Measurements from ENCODE around the gene DPYD.

Gene DPYD

GRCh38 chr1:97427371-97427770 is 493.5 kb downstream of the DPYD start:
- DNase-seq (ENCODE audit: low read depth) = no peak
- TF ChIP-seq CTCF (conservative IDR thresholded peaks at IDR 0.05; ENCODE audit: low read length) = no peak
- no peak overlapping the region for H3K4me3 ChIP-seq (ENCODE audit: low read length)

- no peak overlapping the region for H3K4me3 ChIP-seq (ENCODE audit: low read length)
- DNase-seq (ENCODE audit: low read depth) = no peak
- TF ChIP-seq CTCF (conservative IDR thresholded peaks at IDR 0.05; ENCODE audit: low read length) = no peak
These were observed 496.6 kb downstream of the DPYD start for GRCh38 chr1:97424209-97424608.

GRCh38 chr1:97423403-97423802 is 497.4 kb downstream of the DPYD start:
- no peak for TF ChIP-seq CTCF (conservative IDR thresholded peaks at IDR 0.05; ENCODE audit: low read length)
- no peak for DNase-seq (ENCODE audit: low read depth)
- H3K4me3 ChIP-seq (ENCODE audit: low read length) = no peak overlapping the region

GRCh38 chr1:97417661-97418060 is 503.2 kb downstream of the DPYD start:
- no peak for TF ChIP-seq CTCF (conservative IDR thresholded peaks at IDR 0.05; ENCODE audit: low read length)
- no peak overlapping the region for H3K4me3 ChIP-seq (ENCODE audit: low read length)
- DNase-seq (ENCODE audit: low read depth) = no peak

- TF ChIP-seq CTCF (conservative IDR thresholded peaks at IDR 0.05; ENCODE audit: low read length) = no peak
- no peak for DNase-seq (ENCODE audit: low read depth)
- no peak overlapping the region for H3K4me3 ChIP-seq (ENCODE audit: low read length)
These were observed 506.0 kb downstream of the DPYD start for GRCh38 chr1:97414682-97415312.

GRCh38 chr1:97412737-97413136 is 508.1 kb downstream of the DPYD start:
- TF ChIP-seq CTCF (conservative IDR thresholded peaks at IDR 0.05; ENCODE audit: low read length) = no peak
- no peak overlapping the region for H3K4me3 ChIP-seq (ENCODE audit: low read length)
- DNase-seq (ENCODE audit: low read depth) = peak; percentile 9

- DNase-seq (ENCODE audit: low read depth) = peak; percentile 69
- no peak overlapping the region for H3K4me3 ChIP-seq (ENCODE audit: low read length)
- no peak for TF ChIP-seq CTCF (conservative IDR thresholded peaks at IDR 0.05; ENCODE audit: low read length)
These were observed 508.7 kb downstream of the DPYD start for GRCh38 chr1:97412166-97412565.

Data from AG10803 (cell line).